ENCODE data around the gene ERCC6L2. TPM values are rescaled to one million over a fixed set of nuclear protein-coding genes. Genes with fewer than 3 reads are reported as not detected.

ERCC6L2 gene
- total and polyA plus RNA-seq, 9 of the 15 experiments (the other 6 are each of a cell fraction or from before 2014, with no cell fraction given): 7.8 to 42.8 (median 23.6) TPM

DNA sequence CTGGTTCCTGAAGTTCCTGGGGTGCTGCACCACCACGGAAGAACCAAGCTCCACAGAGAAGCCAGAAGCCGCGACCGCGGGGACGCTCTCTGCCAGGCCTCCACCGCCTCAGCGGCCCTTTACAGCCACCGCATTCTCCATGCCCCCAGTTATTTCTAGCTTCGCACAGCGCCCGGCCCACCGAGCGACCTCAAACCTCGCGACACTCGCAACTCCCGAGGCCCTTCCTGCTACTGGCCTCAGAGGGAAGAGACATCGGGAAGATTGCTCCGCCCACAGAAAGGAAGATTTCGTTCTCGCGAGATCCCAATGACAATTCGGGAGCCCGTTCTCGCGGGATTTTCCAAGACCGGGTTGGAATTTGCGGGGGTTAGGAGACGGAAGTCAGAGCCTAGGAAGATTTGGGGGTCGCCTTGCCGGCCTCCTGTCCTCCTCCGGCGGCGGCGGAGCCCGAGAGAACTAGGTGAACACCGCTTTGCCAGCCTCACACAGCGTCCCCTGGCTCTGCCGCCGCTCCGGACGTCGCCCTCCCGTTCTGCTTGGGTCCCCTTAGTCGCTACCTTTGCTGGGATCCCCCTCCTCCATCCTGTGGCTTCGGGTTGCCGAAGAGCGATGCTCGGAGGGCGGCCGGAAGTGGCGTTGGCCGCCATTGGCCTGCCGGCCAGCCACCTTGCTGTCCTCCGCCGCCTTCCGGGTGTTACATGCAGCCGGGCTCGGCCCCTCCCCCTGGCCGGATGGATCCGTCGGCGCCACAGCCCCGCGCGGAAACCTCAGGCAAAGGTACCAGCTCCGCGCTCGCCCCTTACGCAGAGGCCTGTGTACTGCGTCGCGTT is at the start of gene ERCC6L2 (continued):
- TF ChIP-seq ZKSCAN8 (CRISPR knock-in tag; IDR thresholded peaks at IDR 0.05): 0 out of 2 replicates have a peak, but pooled peaks have one; percentile 60
- TF ChIP-seq ZNF583 (CRISPR knock-in tag; IDR thresholded peaks at IDR 0.05): no peak
- TF ChIP-seq TEAD1 (CRISPR knock-in tag; IDR thresholded peaks at IDR 0.05): peak; percentile 2 to 95; a peak in 2 of 4 replicates
- TF ChIP-seq FUS (optimal IDR thresholded peaks at IDR 0.05; ENCODE audit: low read depth, low read length): no peak
- TF ChIP-seq ETV6 (IDR thresholded peaks at IDR 0.05; ENCODE audit: borderline replicate concordance in 1 of 2, low read depth in 2 of 2, low read length in 1 of 2): peak in 1 of 2 experiments; percentile 15; a peak in 1 of 4 replicates
- TF ChIP-seq ETV6 (CRISPR knock-in tag; IDR thresholded peaks at IDR 0.05; ENCODE audit: borderline replicate concordance): no peak
- TF ChIP-seq JUNB (CRISPR knock-in tag; conservative IDR thresholded peaks at IDR 0.05): no peak
- peak; percentile 97 for TF ChIP-seq TAF9B (IDR thresholded peaks at IDR 0.05; ENCODE audit: partially characterized antibody)
- TF ChIP-seq, protein P1, sequence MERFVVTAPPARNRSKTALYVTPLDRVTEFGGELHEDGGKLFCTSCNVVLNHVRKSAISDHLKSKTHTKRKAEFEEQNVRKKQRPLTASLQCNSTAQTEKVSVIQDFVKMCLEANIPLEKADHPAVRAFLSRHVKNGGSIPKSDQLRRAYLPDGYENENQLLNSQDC (CRISPR knock-in tag; IDR thresholded peaks at IDR 0.05): no peak
- no peak for TF ChIP-seq POLR3G (IDR thresholded peaks at IDR 0.05; ENCODE audit: extremely low read depth, insufficient read length, insufficient replicate concordance)
- TF ChIP-seq DNMT1 (IDR thresholded peaks at IDR 0.05): no peak
- TF ChIP-seq SMAD4 (CRISPR knock-in tag; conservative IDR thresholded peaks at IDR 0.05): peak; percentile 83
- TF ChIP-seq ATF7 (IDR thresholded peaks at IDR 0.05): peak; percentile 94
- no peak for TF ChIP-seq MTF1 (CRISPR knock-in tag; IDR thresholded peaks at IDR 0.05; ENCODE audit: borderline replicate concordance)
- no peak for TF ChIP-seq ZNF778 (CRISPR knock-in tag; IDR thresholded peaks at IDR 0.05)
- no peak; the same call in 1 of the 2 replicates for TF ChIP-seq STAG1 (CRISPR knock-in tag; IDR thresholded peaks at IDR 0.05; ENCODE audit: borderline replicate concordance)
- peak; percentile 99 for TF ChIP-seq ARHGAP35 (IDR thresholded peaks at IDR 0.05; ENCODE audit: partially characterized antibody)
- TF ChIP-seq SMAD3 (CRISPR knock-in tag; conservative IDR thresholded peaks at IDR 0.05): 0 out of 2 replicates have a peak, but pooled peaks have one; percentile 10
- TF ChIP-seq RFX7 (CRISPR knock-in tag; IDR thresholded peaks at IDR 0.05): no peak
- TF ChIP-seq, protein P2, sequence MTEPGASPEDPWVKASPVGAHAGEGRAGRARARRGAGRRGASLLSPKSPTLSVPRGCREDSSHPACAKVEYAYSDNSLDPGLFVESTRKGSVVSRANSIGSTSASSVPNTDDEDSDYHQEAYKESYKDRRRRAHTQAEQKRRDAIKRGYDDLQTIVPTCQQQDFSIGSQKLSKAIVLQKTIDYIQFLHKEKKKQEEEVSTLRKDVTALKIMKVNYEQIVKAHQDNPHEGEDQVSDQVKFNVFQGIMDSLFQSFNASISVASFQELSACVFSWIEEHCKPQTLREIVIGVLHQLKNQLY (CRISPR knock-in tag; conservative IDR thresholded peaks at IDR 0.05): peak in 1 of 2 experiments; percentile 56; a peak in 1 of 4 replicates
- TF ChIP-seq MYC (IDR thresholded peaks at IDR 0.05; ENCODE audit: low read depth, low read length): peak; percentile 92
- peak; percentile 93; the same call in 1 of the 2 replicates for TF ChIP-seq MYC (CRISPR knock-in tag; IDR thresholded peaks at IDR 0.05; ENCODE audit: borderline replicate concordance, low read depth)
- TF ChIP-seq ZNF584 (CRISPR knock-in tag; IDR thresholded peaks at IDR 0.05; ENCODE audit: low read depth): peak; percentile 75; the same call in 1 of the 2 replicates
- TF ChIP-seq TFAM (CRISPR knock-in tag; conservative IDR thresholded peaks at IDR 0.05): no peak
- no peak for TF ChIP-seq TRIM28 (IDR thresholded peaks at IDR 0.05)
- TF ChIP-seq, protein P3, sequence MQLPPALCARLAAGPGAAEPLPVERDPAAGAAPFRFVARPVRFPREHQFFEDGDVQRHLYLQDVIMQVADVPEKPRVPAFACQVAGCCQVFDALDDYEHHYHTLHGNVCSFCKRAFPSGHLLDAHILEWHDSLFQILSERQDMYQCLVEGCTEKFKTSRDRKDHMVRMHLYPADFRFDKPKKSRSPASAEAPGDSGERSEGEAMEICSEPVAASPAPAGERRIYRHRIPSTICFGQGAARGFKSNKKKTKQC (CRISPR knock-in tag; IDR thresholded peaks at IDR 0.05): peak; percentile 86
- TF ChIP-seq, protein P4, sequence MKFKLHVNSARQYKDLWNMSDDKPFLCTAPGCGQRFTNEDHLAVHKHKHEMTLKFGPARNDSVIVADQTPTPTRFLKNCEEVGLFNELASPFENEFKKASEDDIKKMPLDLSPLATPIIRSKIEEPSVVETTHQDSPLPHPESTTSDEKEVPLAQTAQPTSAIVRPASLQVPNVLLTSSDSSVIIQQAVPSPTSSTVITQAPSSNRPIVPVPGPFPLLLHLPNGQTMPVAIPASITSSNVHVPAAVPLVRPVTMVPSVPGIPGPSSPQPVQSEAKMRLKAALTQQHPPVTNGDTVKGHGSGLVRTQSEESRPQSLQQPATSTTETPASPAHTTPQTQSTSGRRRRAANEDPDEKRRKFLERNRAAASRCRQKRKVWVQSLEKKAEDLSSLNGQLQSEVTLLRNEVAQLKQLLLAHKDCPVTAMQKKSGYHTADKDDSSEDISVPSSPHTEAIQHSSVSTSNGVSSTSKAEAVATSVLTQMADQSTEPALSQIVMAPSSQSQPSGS (CRISPR knock-in tag; IDR thresholded peaks at IDR 0.05): no peak

Data from K562 (cell line).